HepG2 (cell line): ENCODE results near the gene IL4I1. TPM values are rescaled to one million over a fixed set of nuclear protein-coding genes. Genes with fewer than 3 reads are reported as not detected.

Experiments used
- BHLHE40 ChIP-seq: IDR thresholded peaks from 2 replicates; pipeline ENCODE4 v1.6.1; 2011; ENCODE audit warnings: low read length, improper control_type of control experiment
- CHD4 ChIP-seq: fragments of 200-600 bp; sonication (generic); IDR thresholded peaks from 2 replicates; pipeline ENCODE4 v1.7.0; 2017; ENCODE audit warnings: mild to moderate bottlenecking, low read length, borderline replicate concordance
- CREB3 ChIP-seq: sonication (generic); formaldehyde crosslinking; IDR thresholded peaks from 2 replicates; pipeline ENCODE4 v1.5.0; 2020; ENCODE audit warnings: missing genetic modification reagents
- ETV5 ChIP-seq: IDR thresholded peaks from 2 replicates; pipeline ENCODE4 v1.6.1; 2018; ENCODE audit warnings: missing biosample characterization, missing genetic modification reagents, inconsistent platforms, borderline replicate concordance
- HMG20A ChIP-seq: IDR thresholded peaks from 2 replicates; pipeline ENCODE4 v1.6.1; 2016; ENCODE audit warnings: borderline replicate concordance
- HNRNPLL ChIP-seq: fragments of 200-400 bp; formaldehyde crosslinking; IDR thresholded peaks from 2 replicates; pipeline ENCODE4 v1.6.1; 2017; ENCODE audit warnings: mild to moderate bottlenecking, low read depth, low read length; ENCODE audit not compliant: poor library complexity, severe bottlenecking
- RFX1 ChIP-seq: fragments of 450-650 bp; IDR thresholded peaks from 2 replicates; pipeline ENCODE4 v1.6.1; 2017
- SNRNP70 ChIP-seq: fragments of 200-400 bp; formaldehyde crosslinking; IDR thresholded peaks from 2 replicates; pipeline ENCODE4 v1.6.1; 2017; ENCODE audit warnings: mild to moderate bottlenecking, low read depth, low read length, moderate library complexity
- SPEN ChIP-seq: sonication (generic); formaldehyde crosslinking; IDR thresholded peaks from 2 replicates; pipeline ENCODE4 v1.5.1; 2020; ENCODE audit warnings: low read depth, mild to moderate bottlenecking, missing genetic modification reagents
- TBX3 ChIP-seq: fragments of 450-650 bp; IDR thresholded peaks from 2 replicates; pipeline ENCODE4 v1.6.1; 2017; ENCODE audit warnings: antibody characterized with exemption, mild to moderate bottlenecking, inconsistent platforms, borderline replicate concordance
- THAP9 ChIP-seq: sonication (generic); formaldehyde crosslinking; IDR thresholded peaks from 2 replicates; pipeline ENCODE4; 2020; ENCODE audit warnings: missing genetic modification reagents, mild to moderate bottlenecking, borderline replicate concordance
- YEATS4 ChIP-seq: sonication (generic); formaldehyde crosslinking; IDR thresholded peaks from 2 replicates; pipeline ENCODE4 v1.4.0; 2020; ENCODE audit warnings: missing genetic modification reagents, borderline replicate concordance
- ZBTB10 ChIP-seq: sonication (generic); formaldehyde crosslinking; IDR thresholded peaks from 2 replicates; pipeline ENCODE4 v1.4.0; 2020; ENCODE audit warnings: missing genetic modification reagents, borderline replicate concordance
- ZBTB37 ChIP-seq: sonication (generic); formaldehyde crosslinking; IDR thresholded peaks from 2 replicates; pipeline ENCODE4 v1.4.0; 2020; ENCODE audit warnings: mild to moderate bottlenecking, missing genetic modification reagents
- ZMYM4 ChIP-seq: sonication (generic); formaldehyde crosslinking; IDR thresholded peaks from 2 replicates; pipeline ENCODE4 v1.8.1; 2023; ENCODE audit warnings: mild to moderate bottlenecking, missing genetic modification reagents
- ZNF333 ChIP-seq: sonication (generic); formaldehyde crosslinking; IDR thresholded peaks from 2 replicates; pipeline ENCODE4 v1.4.0; 2020; ENCODE audit warnings: mild to moderate bottlenecking, missing genetic modification reagents, borderline replicate concordance
- ZNF615 ChIP-seq: sonication (generic); formaldehyde crosslinking; IDR thresholded peaks from 2 replicates; pipeline ENCODE4 v1.5.0; 2020; ENCODE audit warnings: mild to moderate bottlenecking, missing genetic modification reagents, borderline replicate concordance
- ZUFSP ChIP-seq: sonication (generic); formaldehyde crosslinking; IDR thresholded peaks from 2 replicates; pipeline ENCODE4 v1.9.0; 2021; ENCODE audit warnings: missing genetic modification reagents, mild to moderate bottlenecking, borderline replicate concordance
- polyA plus RNA-seq, 8 experiments: library from polyadenylated mRNA; depleted of rRNA in 3 of 8; stranded (reverse) in 7 of 8; unstranded in 1 of 8; fragments of >200 nt; fragmentation: Illumina TruSeq in 4 of 8; extraction: Trizol in 4 of 8; gene quantifications; 2 replicates each; pipeline versions ENCODE4 v1.2.1 to v1.2.3, GENCODE V29; 2011 to 2016; ENCODE audit warnings: low read depth in 4 of 8, missing spikeins in 1 of 8, mixed read lengths in 1 of 8; ENCODE audit not compliant: insufficient read depth in 1 of 8
- total RNA-seq, 5 experiments: library from RNA; depleted of rRNA; stranded (reverse); fragments of >200 nt; fragmentation: Illumina TruSeq; extraction: Trizol; gene quantifications; 2 replicates each; pipeline ENCODE4 v1.2.3, GENCODE V29; 2016; ENCODE audit warnings: low read depth in 1 of 5

The IL4I1 gene
- total and polyA plus RNA-seq, 2 of the 13 experiments (the other 11 are each of a cell fraction or from before 2014, with no cell fraction given) = not detected

GRCh38 chr19:49850487-49851342 lies 46.0 kb downstream of the IL4I1 start, which contains the start of gene PTOV1 (continued):
- no peak for TF ChIP-seq SNRNP70
- TF ChIP-seq HNRNPLL = peak; percentile 42
- TF ChIP-seq ZBTB37 (CRISPR knock-in tag) = no peak
- peak; percentile 15; the same call in 1 of the 2 replicates for TF ChIP-seq THAP9 (CRISPR knock-in tag)
- peak; percentile 46; the same call in 1 of the 2 replicates for TF ChIP-seq CREB3
- TF ChIP-seq RFX1 = no peak
- 0 out of 2 replicates have a peak, but pooled peaks have one; percentile 42 for TF ChIP-seq ZNF333 (CRISPR knock-in tag)
- no peak for TF ChIP-seq ZUFSP (CRISPR knock-in tag)
- peak; percentile 96 for TF ChIP-seq YEATS4
- TF ChIP-seq SPEN (CRISPR knock-in tag) = peak; percentile 88
- no peak for TF ChIP-seq CHD4
- peak; percentile 32; the same call in 1 of the 2 replicates for TF ChIP-seq ZMYM4
- no peak for TF ChIP-seq HMG20A (CRISPR knock-in tag)
- TF ChIP-seq BHLHE40 = peak; percentile 96
- TF ChIP-seq TBX3 = no peak
- TF ChIP-seq ZNF615 (CRISPR knock-in tag) = no peak
- TF ChIP-seq ZBTB10 (CRISPR knock-in tag) = no peak
- TF ChIP-seq ETV5 (CRISPR knock-in tag) = 0 out of 2 replicates have a peak, but pooled peaks have one; percentile 9
